Parathyroid adenoma (tissue), 2 donors: ENCODE results near the gene REEP5.
A peak's percentile ranks its signal among the peaks of the same experiment; 100 is the strongest.

Source experiments
- H2AFZ ChIP-seq: fragments of 300-600 bp; sonication (generic); one replicate; pipeline ENCODE4 v1.7.0; 2017; ENCODE audit warnings: antibody characterized with exemption, mild to moderate bottlenecking
- H3K27ac ChIP-seq: fragments of 300-600 bp; sonication (generic); one replicate; pipeline ENCODE4 v1.7.0; 2017
- H3K27me3 ChIP-seq: fragments of 300-600 bp; sonication (generic); one replicate; pipeline ENCODE4 v1.7.0; 2017; ENCODE audit warnings: low read length; ENCODE audit not compliant: control insufficient read depth, insufficient read depth
- H3K36me3 ChIP-seq: fragments of 300-600 bp; sonication (generic); one replicate; pipeline ENCODE4 v1.7.0; 2017; ENCODE audit warnings: low read length; ENCODE audit not compliant: control insufficient read depth, insufficient read depth
- H3K4me1 ChIP-seq: fragments of 300-600 bp; sonication (generic); one replicate; pipeline ENCODE4 v1.7.0; 2017; ENCODE audit warnings: control low read depth
- H3K4me2 ChIP-seq: fragments of 300-600 bp; sonication (generic); one replicate; pipeline ENCODE4 v1.7.0; 2017; ENCODE audit warnings: low read length
- H3K4me3 ChIP-seq: fragments of 300-600 bp; sonication (generic); one replicate; pipeline ENCODE4 v1.7.0; 2017; ENCODE audit warnings: low read depth, low read length
- H3K79me2 ChIP-seq: fragments of 300-600 bp; sonication (generic); one replicate; pipeline ENCODE4 v1.7.0; 2017; ENCODE audit warnings: control low read depth
- H3K9ac ChIP-seq: fragments of 300-600 bp; sonication (generic); one replicate; pipeline ENCODE4 v1.7.0; 2017; ENCODE audit warnings: mild to moderate bottlenecking
- H3K9me3 ChIP-seq: fragments of 300-600 bp; sonication (generic); one replicate; pipeline ENCODE4 v1.7.0; 2017; ENCODE audit warnings: low read length; ENCODE audit not compliant: control insufficient read depth
- TF ChIP-seq, protein P1 (sequence below): fragments of 300-600 bp; sonication (generic); IDR thresholded peaks from one replicate; pipeline ENCODE4 v1.7.0; 2017; ENCODE audit warnings: antibody characterized with exemption, mild to moderate bottlenecking
- donor health status: primary hyperparathyroidism.

REEP5 gene

DNA sequence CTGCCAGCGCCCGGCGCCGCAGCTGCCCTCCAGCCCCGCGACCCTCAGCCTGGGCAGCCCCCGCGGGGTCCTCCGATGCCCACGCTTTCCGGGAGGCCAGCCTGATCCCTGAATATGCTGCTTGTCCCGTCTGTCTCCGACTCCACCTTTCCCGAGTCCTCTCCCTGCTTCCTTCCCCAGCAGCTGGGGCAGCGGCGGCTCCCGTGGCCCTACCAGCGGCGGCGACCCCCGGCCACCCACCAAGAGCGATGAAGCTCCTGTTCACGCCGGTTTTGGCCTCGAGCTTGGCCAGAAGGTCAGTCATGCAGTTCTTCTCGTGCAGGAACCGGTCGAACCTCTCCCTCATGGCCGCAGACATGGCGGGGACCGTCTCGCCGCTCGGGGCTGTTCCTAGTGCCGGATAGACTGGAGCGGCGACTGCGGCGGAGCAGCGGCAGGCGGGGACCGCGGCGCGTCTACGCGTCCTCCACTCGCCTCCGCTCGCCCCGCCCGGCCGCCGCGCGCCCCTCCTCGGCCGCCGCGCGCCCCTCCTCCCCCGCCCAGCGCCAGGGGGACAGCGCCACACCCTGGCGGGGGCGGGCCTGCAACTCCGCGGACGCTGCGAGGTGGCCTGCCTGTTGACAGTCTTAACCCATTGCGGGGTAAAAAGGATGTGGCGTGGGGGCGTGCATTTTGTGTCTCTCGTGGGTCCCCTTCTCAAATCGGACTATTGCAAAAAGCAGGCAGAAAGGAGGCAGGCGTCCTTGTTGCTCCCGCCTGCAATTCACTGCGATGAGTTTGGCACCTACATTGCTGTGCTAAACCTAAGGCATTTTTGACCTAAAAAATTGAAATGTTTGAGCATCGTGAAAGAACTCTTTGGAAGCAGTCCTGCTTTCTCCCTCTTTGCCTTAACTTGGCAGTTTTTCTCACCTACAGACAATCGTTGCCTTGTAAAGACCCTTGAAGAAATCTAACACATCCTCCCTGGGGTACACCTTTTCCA, at the start of gene REEP5:
Gene REEP5, minus strand, starts transcription at position 395 of the 985 bp plus-strand sequence. Its CDS starts 37 bp downstream, at position 358.
- TF ChIP-seq, protein P1, sequence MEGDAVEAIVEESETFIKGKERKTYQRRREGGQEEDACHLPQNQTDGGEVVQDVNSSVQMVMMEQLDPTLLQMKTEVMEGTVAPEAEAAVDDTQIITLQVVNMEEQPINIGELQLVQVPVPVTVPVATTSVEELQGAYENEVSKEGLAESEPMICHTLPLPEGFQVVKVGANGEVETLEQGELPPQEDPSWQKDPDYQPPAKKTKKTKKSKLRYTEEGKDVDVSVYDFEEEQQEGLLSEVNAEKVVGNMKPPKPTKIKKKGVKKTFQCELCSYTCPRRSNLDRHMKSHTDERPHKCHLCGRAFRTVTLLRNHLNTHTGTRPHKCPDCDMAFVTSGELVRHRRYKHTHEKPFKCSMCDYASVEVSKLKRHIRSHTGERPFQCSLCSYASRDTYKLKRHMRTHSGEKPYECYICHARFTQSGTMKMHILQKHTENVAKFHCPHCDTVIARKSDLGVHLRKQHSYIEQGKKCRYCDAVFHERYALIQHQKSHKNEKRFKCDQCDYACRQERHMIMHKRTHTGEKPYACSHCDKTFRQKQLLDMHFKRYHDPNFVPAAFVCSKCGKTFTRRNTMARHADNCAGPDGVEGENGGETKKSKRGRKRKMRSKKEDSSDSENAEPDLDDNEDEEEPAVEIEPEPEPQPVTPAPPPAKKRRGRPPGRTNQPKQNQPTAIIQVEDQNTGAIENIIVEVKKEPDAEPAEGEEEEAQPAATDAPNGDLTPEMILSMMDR = peak; percentile 62
- H2AFZ ChIP-seq = peak within 1 kb of the TSS; percentile 99
- peak within 1 kb of the TSS; percentile 92 for H3K27ac ChIP-seq
- H3K4me3 ChIP-seq = peak within 1 kb of the TSS; percentile 83
- H3K9ac ChIP-seq = peak within 1 kb of the TSS; percentile 71
- peak within 1 kb of the TSS; percentile 94 for H3K4me2 ChIP-seq
- peaks cover 27% of the 10 kb centered on the region for H3K79me2 ChIP-seq
- H3K27me3 ChIP-seq = no peaks in the 10 kb centered on the region
- no peaks in the 10 kb centered on the region for H3K9me3 ChIP-seq
- no peaks in the 10 kb centered on the region for H3K36me3 ChIP-seq
- peaks cover 25% of the 10 kb centered on the region for H3K4me1 ChIP-seq

DNA sequence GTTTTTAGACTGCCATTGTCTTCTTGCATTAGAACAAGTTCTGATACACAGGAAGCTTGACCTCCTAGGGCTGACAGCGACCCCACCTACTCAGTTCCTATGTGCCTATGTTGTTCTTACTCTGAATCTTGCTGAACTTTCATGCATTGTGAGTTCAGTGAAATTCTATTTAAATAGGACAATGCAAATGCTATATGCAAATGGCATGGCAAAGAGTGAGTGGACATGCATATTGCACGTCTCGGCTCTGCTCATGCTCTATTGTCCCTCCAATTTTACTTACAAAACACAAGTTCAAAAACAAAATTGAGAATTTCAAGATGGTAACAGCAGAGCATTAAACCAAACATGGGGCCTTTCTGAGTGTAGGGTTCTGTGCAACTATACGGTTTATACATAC, 49.2 kb upstream of the REEP5 start:
- Histone ChIP-seq H3K4me1 (peaks cover 24% of the 10 kb centered on the region), H3K9ac (no peak overlapping the region), H3K27me3 (no peaks in the 10 kb centered on the region), H3K27ac (no peak overlapping the region), H3K36me3 (no peaks in the 10 kb centered on the region), H3K79me2 (no peaks in the 10 kb centered on the region), H3K4me2 (no peak overlapping the region), H3K9me3 (no peaks in the 10 kb centered on the region), H3K4me3 (no peak overlapping the region), H2AFZ (no peak overlapping the region)
- TF ChIP-seq, protein P1 = no peak

DNA sequence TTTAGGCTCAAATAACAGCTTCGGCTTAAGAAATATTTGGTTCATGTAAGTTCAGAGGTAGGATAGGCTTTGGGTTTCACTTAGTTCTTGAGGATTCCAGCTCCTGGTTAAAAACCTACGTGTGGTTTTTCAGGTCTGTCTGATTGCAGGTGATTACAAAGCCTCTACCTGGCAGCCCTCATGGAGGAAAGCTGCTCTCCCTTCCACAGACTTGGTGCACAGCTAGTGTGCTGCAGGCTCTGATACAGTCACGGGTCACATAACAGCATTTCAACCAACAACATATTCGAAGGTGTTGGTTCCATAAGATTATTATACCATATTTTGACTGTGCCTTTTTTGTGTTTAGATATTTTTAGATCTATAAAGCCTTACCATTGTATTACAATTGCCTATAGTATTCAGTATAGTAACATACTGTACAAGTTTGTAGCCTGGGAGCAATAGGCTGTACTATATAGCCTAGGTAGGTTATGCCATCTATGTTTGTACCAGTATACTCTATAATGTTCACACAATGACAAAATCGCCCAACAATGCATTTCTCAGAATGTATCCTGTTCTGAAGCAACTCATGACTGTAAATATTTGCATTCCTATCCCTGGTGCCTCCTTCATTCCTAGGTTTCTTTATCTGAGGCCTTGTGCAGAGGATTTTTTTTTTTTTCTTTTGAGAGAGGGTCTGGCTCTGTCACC, 46.5 kb upstream of the REEP5 start:
- peak overlapping the region; percentile 36 for H3K27ac ChIP-seq
- H3K4me2 ChIP-seq = no peak overlapping the region
- H3K36me3 ChIP-seq = no peaks in the 10 kb centered on the region
- H3K9ac ChIP-seq = no peak overlapping the region
- H2AFZ ChIP-seq = peak overlapping the region; percentile 68
- TF ChIP-seq, protein P1 = no peak
- no peak overlapping the region for H3K4me3 ChIP-seq
- H3K9me3 ChIP-seq = no peaks in the 10 kb centered on the region
- H3K27me3 ChIP-seq = no peaks in the 10 kb centered on the region
- no peaks in the 10 kb centered on the region for H3K79me2 ChIP-seq
- peaks cover 18% of the 10 kb centered on the region for H3K4me1 ChIP-seq

DNA sequence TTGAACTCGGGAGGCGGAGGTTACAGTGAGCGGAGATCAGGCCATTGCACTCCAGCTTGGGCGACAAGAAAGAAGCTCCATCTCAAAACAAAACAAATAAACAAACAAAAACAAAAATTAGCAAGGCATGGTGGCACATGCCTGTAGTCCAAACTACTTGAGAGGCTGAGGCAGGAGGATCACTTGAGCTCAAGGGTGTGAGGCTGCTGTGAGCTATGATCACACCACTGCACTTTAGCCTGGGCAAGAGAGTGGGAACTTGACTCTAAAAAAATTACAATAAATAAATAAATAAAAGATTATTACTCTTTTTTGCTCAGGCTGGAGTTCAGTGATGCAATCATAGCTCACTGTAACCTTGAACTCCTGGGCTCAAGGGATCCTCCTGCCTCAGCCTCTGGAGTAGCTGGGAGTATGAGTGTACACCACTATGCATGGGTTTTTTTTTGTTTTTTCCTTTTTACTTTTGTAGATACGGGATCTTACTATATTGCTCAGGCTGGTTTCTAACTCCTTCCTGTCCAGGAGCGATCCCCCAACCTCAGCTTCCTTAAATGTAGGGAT, 45.6 kb upstream of the REEP5 start:
- Histone ChIP-seq H2AFZ (peak overlapping the region; percentile 68), H3K27ac (peak overlapping the region; percentile 36), H3K4me3 (no peak overlapping the region), H3K4me2 (no peak overlapping the region), H3K79me2 (no peaks in the 10 kb centered on the region), H3K36me3 (no peaks in the 10 kb centered on the region), H3K27me3 (no peaks in the 10 kb centered on the region), H3K9ac (no peak overlapping the region), H3K9me3 (no peaks in the 10 kb centered on the region), H3K4me1 (peaks cover 18% of the 10 kb centered on the region)
- TF ChIP-seq, protein P1 = no peak
